ENCODE data around the gene KCND3. TPM values are rescaled to one million over a fixed set of nuclear protein-coding genes. Genes with fewer than 3 reads are reported as not detected.

The KCND3 gene
- total and polyA plus RNA-seq, 2 of the 4 experiments (the other 2 are of a cell fraction): under 0.01 to 0.03 TPM

- H2BK5ac ChIP-seq (ENCODE audit: low read depth, low read length, poor library complexity, severe bottlenecking): no peak overlapping the region
- ATAC-seq (ENCODE audit: low read depth) (no peak), DNase-seq (no peak)
- H3K9me1 ChIP-seq (ENCODE audit: insufficient read depth, low read length): no peaks in the 10 kb centered on the region
- no peak overlapping the region for H3K18ac ChIP-seq (ENCODE audit: low read depth, low read length)
- in situ Hi-C loops (cut with MboI; ENCODE audit: low sequenced_read_pairs) (no loop called here), dilution Hi-C loops (cut with HindIII; ENCODE audit: low sequenced_read_pairs, unreplicated experiment) (no loop called here), intact Hi-C loops (cut with micrococcal nuclease) (no loop called here)
- no peak overlapping the region for H3K56ac ChIP-seq (ENCODE audit: extremely low read depth, insufficient read depth, low read length)
- ChIA-PET POLR2A (ENCODE audit: unreplicated experiment) (no interaction called here), CTCF (no interaction called here)
- H4K20me1 ChIP-seq (ENCODE audit: insufficient read depth, low read length): no peaks in the 10 kb centered on the region
- TF ChIP-seq MAZ (IDR thresholded peaks at IDR 0.05; ENCODE audit: borderline replicate concordance, low read depth, low read length): no peak
- TF ChIP-seq POLR2A (IDR thresholded peaks at IDR 0.05; ENCODE audit: low read depth, low read length): no peak
- TF ChIP-seq FOS (IDR thresholded peaks at IDR 0.05; ENCODE audit: low read depth, low read length): no peak
- no peak for TF ChIP-seq BHLHE40 (IDR thresholded peaks at IDR 0.05; ENCODE audit: low read depth, low read length)
- TF ChIP-seq, protein P1, sequence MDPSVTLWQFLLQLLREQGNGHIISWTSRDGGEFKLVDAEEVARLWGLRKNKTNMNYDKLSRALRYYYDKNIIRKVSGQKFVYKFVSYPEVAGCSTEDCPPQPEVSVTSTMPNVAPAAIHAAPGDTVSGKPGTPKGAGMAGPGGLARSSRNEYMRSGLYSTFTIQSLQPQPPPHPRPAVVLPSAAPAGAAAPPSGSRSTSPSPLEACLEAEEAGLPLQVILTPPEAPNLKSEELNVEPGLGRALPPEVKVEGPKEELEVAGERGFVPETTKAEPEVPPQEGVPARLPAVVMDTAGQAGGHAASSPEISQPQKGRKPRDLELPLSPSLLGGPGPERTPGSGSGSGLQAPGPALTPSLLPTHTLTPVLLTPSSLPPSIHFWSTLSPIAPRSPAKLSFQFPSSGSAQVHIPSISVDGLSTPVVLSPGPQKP (IDR thresholded peaks at IDR 0.05; ENCODE audit: borderline replicate concordance, low read depth, low read length): no peak
- TF ChIP-seq, protein P2, sequence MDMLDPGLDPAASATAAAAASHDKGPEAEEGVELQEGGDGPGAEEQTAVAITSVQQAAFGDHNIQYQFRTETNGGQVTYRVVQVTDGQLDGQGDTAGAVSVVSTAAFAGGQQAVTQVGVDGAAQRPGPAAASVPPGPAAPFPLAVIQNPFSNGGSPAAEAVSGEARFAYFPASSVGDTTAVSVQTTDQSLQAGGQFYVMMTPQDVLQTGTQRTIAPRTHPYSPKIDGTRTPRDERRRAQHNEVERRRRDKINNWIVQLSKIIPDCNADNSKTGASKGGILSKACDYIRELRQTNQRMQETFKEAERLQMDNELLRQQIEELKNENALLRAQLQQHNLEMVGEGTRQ (IDR thresholded peaks at IDR 0.05; ENCODE audit: low read depth, low read length): no peak
- TF ChIP-seq CHD1 (IDR thresholded peaks at IDR 0.05; ENCODE audit: low read depth, low read length): no peak
- TF ChIP-seq, protein P3, sequence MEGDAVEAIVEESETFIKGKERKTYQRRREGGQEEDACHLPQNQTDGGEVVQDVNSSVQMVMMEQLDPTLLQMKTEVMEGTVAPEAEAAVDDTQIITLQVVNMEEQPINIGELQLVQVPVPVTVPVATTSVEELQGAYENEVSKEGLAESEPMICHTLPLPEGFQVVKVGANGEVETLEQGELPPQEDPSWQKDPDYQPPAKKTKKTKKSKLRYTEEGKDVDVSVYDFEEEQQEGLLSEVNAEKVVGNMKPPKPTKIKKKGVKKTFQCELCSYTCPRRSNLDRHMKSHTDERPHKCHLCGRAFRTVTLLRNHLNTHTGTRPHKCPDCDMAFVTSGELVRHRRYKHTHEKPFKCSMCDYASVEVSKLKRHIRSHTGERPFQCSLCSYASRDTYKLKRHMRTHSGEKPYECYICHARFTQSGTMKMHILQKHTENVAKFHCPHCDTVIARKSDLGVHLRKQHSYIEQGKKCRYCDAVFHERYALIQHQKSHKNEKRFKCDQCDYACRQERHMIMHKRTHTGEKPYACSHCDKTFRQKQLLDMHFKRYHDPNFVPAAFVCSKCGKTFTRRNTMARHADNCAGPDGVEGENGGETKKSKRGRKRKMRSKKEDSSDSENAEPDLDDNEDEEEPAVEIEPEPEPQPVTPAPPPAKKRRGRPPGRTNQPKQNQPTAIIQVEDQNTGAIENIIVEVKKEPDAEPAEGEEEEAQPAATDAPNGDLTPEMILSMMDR (conservative IDR thresholded peaks at IDR 0.05; ENCODE audit: low read depth, low read length): no peak
- no peak for TF ChIP-seq CEBPB (IDR thresholded peaks at IDR 0.05; ENCODE audit: low read depth, low read length)
- no peak for TF ChIP-seq MXI1 (IDR thresholded peaks at IDR 0.05; ENCODE audit: borderline replicate concordance, low read depth, low read length)
- no peak for TF ChIP-seq SMC3 (IDR thresholded peaks at IDR 0.05; ENCODE audit: low read depth, low read length)
- no peak for TF ChIP-seq RAD21 (IDR thresholded peaks at IDR 0.05; ENCODE audit: low read length)
- no peak for TF ChIP-seq RCOR1 (IDR thresholded peaks at IDR 0.05; ENCODE audit: insufficient replicate concordance, low read length)
- TF ChIP-seq MAFK (IDR thresholded peaks at IDR 0.05; ENCODE audit: low read depth, low read length): no peak
- no peak for TF ChIP-seq RFX5 (IDR thresholded peaks at IDR 0.05; ENCODE audit: low read depth, low read length)
- TF ChIP-seq NFE2L2 (IDR thresholded peaks at IDR 0.05; ENCODE audit: low read depth, low read length): no peak
- no peaks in the 10 kb centered on the region for H3K9me3 ChIP-seq (ENCODE audit: control insufficient read depth, insufficient read depth, low read length)
- WGBS, 2 experiments (ENCODE audit: extremely low coverage in 2 of 2, insufficient read length in 1 of 2): 40% methylated on average over 1 of the region's 4 CpGs; no CpG with 5 or more reads in 1 of the 2 experiments
- no peak overlapping the region for H4K5ac ChIP-seq (ENCODE audit: low read depth, low read length)
- H3K27ac ChIP-seq (ENCODE audit: insufficient read depth, low read length): no peak overlapping the region
- no peak overlapping the region for H3K9ac ChIP-seq (ENCODE audit: low read depth, low read length)
- no peak overlapping the region for H3K14ac ChIP-seq (replicated peaks; ENCODE audit: low read depth, low read length)
- H3K79me1 ChIP-seq (ENCODE audit: low read depth in 1 of 2, low read length in 2 of 2): no peaks in the 10 kb centered on the region
- BruUV-seq (replicated peaks): no TSS peak
- no peak overlapping the region for H2AK5ac ChIP-seq (ENCODE audit: low read depth, low read length)
- H2BK15ac ChIP-seq (ENCODE audit: low read depth, low read length): no peak overlapping the region
- no peak overlapping the region for H2AK9ac ChIP-seq (replicated peaks; ENCODE audit: low read depth, low read length, poor library complexity)
- H2AFZ ChIP-seq (replicated peaks; ENCODE audit: low read length, poor library complexity): no peak overlapping the region
- H4K8ac ChIP-seq (ENCODE audit: low read depth in 2 of 2, low read length in 2 of 2): no peak overlapping the region
- no peak overlapping the region for H2BK120ac ChIP-seq (ENCODE audit: low read depth, low read length)
- no peak overlapping the region for H3K4me3 ChIP-seq (ENCODE audit: insufficient read depth, low read depth, low read length)
- no peak overlapping the region for H4K91ac ChIP-seq (ENCODE audit: insufficient read depth, low read depth, low read length)
- H3K27me3 ChIP-seq (ENCODE audit: control insufficient read depth, insufficient read depth, low read length): no peaks in the 10 kb centered on the region
- H3K4me1 ChIP-seq (ENCODE audit: control insufficient read depth, insufficient read depth, low read length): no peaks in the 10 kb centered on the region
- H3K4me2 ChIP-seq (ENCODE audit: low read depth, low read length): no peak overlapping the region
- no peak overlapping the region for H3K23ac ChIP-seq (ENCODE audit: low read depth, low read length)
- H3K36me3 ChIP-seq (ENCODE audit: control insufficient read depth, insufficient read depth, low read length): no peaks in the 10 kb centered on the region
- H2BK20ac ChIP-seq (ENCODE audit: low read depth, low read length): no peak overlapping the region
- H3K4ac ChIP-seq (ENCODE audit: low read depth, low read length): no peak overlapping the region
Measured at GRCh38 chr1:111943066-111943465, 46.4 kb downstream of the KCND3 start.

Data from IMR-90 (cell line).